Stimulated activated CD4-positive, alpha-beta T cell treated with anti-CD3 and anti-CD28 coated beads, TNF-alpha, amount 100 ng/mL, for 1 hour (primary cell): Measurements from ENCODE around the gene FOXA1.

ENCODE experiments used
- DNase-seq, 3 donors: peaks; one replicate each; pipeline ENCODE4 v3.0.0-alpha.2; 2020; ENCODE audit warnings: low read depth in 3 of 3, low spot score in 1 of 3

Gene FOXA1

DNA sequence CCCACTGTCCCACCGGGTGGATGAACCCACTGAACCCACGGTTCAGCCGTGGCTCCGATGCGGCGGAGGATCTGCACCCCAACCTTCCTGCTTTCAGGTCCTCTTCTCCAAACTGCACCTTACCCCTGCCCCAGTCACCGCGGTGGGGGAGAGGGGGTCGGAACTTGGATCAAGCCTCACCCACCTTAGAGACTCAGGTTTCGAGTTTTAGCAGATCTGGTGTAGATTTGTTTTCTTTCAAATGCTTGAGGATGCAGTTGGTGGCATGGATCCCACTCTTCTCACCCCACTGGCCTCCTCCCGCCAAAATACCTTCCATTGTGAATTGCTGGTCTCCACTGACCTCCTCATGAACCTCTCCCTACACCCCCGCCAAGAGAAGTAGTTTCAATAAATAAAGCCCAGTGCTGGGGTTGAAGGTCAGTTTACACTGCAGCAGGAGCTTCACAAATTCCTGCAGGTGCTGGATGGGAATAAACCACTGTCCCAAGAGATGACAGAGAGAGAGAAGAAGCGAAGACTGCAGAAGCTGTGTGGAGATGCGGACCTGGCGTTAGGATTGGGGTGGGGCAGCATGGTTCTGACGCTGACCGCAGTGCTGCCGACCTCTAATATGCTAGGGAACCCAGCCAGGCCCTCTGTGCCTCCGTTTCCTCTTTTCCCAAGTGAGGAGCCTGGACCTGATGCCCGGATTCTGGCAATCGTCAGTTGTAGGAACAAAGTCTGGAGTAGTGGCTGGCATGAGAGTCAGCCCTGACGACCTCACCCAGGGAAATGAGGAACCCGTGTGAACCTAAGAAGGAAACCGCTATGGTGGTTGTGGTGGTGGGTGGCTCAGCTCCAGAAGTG is 7.8 kb upstream of the FOXA1 start:
- DNase-seq: no peak

DNA sequence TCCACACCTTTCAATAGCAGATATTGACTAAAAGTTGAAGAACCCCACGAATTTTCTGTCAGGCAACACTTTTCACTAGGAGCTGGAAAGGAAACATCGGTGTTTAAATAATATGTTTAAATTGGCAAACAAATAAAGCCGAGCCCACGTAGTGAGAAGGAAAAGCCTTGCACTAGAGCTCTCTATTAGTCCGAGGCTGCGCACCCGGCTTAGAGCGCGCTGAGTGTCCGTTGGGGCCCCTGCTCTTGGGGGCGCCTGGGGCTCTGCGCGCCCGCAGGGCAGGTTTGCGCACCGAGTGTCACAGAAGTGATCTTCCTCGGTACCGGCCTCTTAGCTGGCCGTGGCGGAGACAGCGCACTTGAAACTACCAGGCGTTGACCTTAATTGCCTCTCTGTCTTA is 6.8 kb upstream of the FOXA1 start:
- DNase-seq: no peak

DNA sequence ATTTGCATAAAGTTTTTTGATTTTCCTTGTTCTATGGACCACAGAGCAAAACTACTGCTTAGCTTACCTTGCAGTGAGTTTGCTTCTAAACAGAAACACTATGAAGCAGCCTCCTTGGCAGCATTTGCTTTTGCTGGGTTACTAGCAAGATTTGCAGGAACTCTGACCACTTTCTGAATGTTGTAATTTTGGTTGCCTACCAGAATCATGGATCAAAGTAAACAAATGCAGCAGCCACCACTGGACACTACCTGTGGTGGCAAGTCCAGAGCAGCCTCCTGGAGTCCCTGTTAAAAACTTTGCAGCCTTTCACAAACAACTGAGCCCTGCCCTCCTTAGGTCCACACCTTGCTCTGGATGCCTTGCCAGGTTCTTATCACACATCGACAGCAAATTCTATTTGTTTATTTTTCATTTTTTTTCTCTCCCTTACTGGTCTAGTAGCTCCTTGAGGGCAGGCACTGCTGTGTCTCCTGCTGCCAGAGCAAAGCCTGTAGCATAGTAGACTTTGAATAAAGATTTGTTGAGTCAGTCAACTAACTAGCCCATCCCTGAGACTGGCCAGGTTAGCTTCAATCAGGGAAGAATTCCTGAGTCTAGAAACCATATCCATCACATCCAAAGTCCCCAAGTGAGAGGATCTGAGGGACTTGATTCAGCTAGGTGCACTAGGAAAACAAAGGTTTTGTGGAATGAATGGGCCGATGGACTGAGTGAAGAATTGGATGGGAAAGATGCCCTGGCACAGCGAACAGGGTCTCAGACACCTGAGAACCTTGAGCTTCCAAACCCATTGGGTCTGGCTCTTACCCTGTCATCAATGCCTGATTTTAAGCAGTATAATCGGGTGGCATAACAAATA is 6.1 kb upstream of the FOXA1 start:
- no peak for DNase-seq

DNA sequence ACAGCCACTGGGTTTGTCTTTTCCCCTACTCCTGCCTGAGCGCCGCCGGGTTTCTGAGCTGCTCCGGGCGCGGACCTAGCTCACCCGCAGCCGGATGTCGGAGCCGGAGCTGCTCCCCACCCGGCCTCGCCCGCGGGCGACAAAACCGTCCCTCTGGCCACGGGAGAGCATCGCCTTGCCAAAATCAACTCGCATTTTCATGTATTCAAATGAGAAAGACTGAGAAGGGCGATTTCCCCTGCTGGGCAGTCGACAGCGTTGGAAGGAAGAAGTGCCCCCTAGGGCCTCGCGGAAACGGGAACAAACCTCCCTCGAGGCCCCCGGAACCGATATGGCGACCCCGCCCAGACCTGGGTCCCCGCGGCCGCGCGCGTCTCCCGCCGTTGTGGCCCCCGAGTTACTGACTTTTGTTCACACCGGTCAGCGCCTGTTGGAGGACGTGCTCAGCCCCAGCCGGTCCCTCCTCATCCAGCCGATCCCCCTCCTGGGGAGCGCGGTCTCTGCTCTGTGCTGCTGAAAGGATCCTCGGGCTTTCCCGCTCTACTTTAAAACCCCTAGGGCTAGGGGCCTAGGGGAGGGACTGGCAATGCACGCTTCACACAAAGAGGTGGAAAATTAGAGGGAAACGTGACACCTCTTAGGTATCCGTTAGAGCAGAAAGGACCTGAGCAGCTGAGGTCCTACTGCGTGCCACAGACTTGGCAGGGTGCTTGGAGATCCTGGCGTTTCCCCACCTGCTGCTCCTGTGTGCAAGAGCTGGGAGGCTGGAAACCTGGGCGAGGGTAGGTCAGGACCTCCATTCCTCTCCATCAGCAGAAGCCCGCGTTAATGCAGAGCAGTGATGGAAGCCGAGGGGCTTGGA is 4.7 kb upstream of the FOXA1 start:
- DNase-seq: no peak

DNA sequence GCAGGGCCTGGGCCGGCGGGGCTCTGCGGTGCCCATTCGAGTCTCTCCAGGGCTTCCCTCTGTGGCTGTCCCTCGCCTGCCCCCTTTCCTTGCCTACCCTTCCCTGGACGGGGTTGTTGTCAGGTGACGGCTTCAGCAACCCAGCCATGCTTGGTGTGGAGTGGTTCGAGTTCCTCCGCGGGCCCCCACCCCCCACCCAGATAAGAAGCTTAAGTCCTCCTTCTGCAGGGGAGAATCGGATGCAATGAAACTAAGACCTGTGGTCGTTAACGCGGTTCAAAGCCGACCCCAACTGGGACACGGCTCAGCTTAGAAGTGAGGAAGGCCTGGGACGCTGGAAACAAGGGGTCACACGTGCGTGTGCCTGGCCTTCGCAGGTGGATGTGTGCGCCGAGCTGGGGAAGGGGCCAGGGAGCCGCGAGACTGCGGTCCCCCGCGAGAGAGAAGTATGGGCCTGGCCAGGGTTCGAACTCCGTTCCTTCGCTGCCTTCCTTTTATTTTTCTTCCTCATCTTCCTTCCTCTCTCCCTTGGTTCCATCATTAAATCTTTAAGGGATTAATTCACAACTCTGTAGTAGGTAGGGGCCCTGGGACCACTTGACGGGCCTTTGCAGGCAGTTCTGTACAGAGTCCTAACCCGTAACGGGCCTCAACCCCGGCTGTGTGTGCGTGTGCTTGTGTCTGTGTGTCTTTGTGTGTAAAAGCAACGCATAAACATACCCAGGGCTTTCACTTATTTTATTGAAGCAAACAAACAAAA is 3.9 kb upstream of the FOXA1 start:
- no peak for DNase-seq

DNA sequence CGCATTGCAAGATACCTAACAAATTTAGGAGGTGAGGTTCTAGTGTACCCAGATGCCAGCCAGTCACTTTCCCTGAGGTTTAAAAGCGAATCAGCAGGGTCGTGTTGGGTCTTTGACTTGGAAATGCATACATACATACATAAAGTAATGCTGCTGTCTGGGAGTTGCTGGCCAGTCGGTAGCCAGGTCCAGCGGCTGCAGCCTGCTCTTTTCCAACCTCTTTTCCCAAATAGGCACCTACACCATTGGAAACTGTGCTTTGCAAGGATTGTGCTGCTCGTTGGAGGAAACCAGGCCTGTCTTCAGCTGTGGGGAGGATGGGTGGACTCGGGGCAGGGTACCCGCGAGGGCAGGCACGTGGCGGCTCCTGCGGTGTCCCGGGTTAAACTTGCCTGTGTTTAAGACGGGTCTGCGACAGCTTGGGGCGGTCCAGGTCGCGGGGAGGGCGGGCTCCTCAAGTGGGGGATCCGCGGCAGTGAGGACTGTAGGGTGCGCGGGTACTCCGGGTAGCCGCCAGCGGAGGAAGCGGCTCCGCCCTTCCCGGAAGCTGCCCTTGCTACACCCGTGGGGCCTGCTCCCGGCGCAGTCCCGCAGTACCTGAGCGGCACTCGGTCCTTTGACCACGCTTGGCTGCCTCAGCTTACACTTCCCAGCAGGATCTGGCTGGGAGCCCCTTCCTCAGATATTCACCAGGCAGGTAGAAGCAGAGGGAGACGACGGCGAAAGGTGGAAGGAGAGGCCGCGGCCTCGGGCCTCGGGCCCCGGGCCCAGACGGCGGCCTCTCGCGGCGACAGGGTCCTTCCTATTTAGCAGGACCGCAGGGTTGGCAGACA is 3.1 kb upstream of the FOXA1 start:
- no peak for DNase-seq

DNA sequence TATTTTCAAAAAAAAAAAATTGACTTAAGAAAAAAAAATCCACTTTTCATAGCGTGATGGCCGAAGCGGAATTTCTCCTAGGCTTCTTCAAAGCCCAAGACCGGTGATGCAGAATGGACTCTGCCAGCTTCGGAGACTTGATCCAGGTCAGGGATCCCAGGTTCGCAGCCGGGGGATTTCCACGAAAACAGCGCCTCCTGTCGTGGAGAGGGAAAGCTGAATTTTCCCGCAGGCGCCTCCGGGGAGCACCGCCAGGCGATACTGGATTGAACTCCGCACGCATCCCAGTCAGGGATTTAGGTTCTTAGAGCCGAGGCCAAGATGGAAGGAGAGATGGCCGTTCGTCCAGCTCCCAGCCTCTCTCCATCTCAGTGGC is 2.5 kb upstream of the FOXA1 start:
- DNase-seq: no peak

DNA sequence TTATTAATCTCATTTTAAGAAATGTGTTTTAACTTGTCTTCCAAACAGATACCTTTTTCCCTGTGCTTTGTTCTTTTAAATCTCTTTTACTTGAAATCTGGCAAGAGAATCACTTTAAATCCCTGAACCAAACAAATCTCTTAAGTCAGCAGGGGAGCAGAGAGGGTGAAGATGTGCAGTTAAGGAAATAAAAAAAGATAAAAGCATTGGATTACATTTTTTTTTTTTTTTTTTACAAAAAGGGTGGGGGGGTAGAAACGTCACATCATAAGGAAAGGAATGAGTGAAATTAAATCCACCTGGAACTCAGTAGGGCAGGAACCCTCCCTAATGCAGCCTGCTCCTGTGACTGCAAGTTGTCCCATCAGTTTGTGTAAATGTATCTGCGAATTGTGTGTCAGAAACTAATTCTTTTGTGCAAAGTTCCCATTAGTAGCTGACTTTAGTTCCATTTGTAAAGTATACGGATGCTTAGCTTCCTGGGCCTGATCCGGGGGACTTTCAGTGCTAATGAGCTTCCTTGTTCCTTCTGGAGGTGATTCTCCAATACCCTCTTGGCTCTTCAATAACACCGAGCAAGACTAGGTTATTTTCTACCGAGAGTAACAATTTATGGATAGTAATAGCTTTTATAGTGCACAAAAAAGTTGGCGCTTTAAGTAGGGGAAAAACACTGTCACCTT is 1.9 kb upstream of the FOXA1 start:
- DNase-seq: no peak

DNA sequence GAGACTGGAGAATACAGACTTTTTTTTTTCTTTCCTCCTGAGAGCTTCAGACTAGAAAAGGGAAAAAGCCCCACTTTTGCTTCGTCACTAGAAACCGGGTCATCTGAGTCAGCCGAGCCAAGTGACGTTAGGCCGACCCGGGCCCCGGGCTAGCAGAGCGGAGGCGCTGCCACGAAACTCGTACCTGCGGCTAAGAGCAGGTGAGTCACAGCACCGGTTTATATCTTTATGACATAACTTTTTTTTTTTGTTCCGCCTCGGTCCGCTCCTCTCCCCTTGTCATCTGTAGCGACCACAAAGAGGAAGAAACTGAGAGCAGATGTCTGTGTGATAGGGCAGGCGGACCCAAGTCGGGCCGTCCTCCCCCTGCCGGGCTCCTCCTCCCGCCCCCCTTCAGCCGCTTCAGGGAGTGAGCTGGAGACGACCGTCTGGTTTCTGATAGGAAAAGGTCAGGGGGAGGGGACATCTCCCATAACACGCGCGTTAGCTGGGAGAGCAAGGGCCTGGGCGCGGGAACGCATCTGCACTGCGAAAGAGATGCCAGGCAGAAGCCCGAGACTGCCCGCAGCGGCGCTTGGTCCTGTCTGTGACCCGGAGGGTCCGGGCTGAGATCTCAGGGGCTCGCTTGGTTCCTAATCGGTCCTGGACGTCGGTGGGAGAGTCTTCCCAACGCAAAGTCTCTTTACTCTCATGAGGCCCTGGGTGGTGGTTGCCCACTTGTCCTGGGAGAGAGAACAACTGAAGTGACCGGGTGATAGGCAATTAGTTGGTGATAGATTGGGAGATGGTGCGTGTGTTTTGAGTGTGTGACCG is 966 bp upstream of the FOXA1 start:
- peak in 1 of 3 donors; percentile 47 for DNase-seq

DNA sequence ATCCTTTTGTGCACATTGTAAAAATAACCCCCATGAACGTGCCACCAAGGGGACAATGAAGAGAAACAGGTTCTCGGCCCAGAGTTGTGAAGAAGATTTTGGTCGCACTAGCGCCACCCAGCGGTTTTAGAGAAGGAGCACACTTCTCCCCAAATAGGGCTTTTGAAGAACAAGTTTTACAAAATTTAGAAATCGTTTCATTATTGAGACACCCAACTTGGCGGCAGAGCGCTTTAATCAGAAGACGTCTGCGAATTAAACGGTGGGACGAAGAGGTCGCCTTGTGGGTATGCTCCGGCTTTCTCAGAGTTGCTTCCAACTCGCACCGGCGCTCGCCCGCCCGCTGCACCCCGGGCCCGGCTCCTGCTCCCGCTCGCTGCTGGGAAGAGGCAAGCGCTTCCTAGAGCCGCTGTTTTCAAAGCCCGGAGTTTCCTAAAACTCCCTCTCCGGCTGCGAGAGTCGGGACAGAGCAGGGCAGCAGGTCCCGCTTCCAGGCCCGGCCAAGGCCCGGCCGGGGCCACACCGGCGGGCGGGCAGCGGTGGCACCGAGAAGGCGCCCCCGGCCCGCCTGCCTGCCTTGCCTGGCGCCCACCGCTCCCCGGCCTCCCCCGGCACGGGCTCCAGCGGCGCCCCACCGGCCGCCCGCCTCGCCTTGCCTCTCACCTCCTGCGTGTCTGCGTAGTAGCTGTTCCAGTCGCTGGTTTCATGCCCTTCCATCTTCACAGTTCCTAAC is 645 bp downstream of the FOXA1 start:
- no peak for DNase-seq

DNA sequence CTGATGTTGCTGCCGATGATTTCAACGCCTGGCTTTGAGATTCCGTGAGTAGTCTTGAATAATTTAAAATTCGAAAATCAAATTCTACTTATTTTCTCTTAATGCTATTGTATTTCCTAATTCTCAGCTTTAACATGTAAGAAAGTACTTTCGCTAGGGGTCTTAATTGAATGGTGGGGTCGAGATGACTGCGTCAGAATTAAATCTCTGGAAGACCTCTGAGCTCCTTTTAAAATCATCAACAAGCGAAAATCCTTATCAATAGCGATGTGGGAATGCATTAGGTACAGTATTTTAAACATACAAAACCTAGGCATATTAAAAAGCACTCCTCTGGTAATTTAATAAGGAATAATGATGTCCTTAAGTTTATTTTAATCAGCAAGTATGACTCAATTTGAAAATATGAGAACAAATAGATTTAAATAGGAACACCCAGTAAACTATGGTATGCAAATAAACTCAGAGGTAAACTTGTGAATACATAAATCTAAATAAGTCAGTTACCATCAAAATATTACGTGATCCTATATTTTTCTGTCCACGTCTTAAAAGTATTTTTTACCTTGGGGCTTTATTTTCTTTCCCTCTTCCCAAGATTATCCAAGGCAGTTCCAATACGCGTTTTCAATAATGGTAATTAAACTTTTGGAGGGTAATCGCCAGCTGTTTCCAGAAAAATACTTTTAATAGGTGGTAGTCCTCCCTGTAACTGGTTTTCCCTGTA is 1.4 kb downstream of the FOXA1 start:
- no peak for DNase-seq

DNA sequence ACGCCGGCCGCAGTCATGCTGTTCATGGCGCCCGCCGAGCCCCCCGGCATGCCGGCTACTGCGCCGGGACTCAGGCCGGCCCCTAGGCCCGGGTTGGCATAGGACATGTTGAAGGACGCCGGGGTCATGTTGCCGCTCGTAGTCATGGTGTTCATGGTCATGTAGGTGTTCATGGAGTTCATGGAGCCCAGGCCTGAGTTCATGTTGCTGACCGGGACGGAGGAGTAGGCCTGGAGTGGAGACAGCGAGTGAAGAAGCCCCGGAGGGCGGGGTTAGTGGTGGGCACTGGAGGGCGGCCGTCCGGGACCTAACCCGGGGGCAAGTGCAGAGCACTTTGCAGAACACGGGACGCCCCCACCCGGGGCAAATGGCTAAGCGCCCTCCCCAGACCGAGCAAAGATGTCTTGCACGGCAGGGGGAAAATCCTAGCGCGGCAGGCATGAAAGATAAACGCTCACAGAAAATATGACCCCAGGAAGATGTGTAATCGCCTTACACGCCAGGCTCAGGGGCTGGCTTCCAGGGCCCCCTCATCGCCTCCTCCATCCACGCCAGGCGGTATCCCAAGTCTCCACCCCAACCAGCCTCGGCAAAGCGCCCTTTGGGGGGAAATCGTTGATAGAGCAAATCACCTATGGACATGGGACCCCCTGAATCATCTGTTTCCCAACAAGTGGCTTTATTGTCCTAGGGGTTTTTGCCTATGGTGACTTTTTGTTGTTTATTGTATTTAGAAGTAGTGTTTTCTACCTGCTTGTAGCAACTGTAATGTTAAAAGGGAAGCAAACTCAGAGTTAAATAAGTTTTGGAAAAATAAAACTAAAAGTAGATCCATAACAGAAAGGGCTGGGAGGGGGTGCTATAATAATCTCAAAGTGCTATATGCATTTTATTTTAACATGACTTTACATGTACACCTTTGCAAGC is 2.3 kb downstream of the FOXA1 start:
- no peak for DNase-seq

DNA sequence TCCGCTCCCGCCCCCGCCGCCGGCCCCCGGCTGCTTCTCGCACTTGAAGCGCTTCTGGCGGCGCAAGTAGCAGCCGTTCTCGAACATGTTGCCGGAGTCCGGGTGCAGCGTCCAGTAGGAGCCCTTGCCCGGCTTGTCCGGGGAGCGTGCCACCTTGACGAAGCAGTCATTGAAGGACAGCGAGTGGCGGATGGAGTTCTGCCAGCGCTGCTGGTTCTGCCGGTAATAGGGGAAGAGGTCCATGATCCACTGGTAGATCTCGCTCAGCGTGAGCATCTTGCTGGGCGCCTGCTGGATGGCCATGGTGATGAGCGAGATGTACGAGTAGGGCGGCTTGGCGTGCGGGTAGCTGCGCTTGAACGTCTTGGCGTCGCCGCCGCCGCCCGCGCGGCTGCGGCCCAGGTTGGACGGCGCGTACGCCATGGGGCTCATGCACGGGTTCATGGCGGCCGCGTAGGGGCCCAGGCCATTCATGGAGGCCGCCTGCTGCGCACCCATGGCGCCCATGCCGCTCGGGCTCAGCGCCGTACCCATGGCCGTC is 3.0 kb downstream of the FOXA1 start:
- no peak for DNase-seq

DNA sequence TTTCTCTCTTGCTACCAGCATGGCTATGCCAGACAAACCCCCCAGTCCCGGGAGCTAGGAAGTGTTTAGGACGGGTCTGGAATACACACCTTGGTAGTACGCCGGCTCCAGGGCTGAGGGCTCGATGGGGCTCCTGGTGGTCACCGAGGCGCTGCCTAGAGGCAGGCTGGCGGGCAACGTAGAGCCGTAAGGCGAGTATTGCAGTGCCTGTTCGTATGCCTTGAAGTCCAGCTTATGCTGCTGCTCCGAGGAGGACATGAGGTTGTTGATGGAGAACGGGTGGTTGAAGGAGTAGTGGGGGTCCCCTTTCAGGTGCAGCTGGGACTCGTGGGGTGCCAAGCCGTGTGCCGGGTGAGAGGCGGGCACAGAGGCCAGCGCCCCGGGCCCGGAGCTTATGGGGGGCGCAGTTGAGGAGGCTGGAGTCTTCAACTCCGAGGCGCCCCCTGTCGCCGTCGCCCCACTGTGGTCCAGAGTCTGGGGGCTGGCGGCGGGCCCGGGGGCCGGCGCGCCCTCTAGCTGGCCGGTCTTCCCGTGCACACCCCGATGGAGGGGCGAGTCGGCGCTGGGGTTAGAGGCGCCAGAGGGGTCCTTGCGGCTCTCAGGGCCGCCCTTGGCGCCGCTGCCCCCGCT is 3.6 kb downstream of the FOXA1 start:
- DNase-seq: no peak

DNA sequence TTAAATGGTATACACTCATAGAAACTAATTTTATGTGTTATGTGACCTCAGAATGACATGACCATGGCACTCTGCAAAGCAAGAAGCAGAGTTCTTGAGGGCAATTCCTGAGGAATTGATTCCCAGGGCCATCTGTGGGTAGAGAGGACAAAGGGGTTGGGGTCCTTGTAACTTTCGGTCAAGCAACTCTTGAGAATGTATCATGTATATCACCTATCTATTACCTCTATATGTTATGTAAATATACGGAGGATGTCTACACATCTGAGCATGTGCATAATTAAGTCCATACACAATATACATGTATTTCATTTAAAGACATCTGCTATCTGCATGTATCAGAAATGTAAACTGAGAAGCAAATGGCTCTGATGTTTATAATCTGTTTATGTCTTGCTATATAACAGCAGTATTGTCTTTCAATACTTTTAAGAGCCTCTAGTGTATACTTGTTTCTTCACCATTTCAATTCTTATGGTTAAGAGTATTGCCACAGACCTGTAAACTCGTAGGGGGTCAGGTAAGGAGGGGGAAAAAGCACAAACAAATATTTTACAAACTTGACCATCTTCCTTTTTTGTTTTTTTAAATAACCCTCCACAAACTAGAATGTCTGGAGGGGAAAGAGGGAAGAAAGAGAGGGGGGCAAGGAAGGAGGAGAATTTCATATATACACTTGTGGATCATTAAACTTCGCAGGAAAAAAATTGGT is 4.5 kb downstream of the FOXA1 start:
- no peak for DNase-seq
